Breast epithelium (tissue), 3 donors: ENCODE data around the gene PRKG1.

Experiments
- POLR2A ChIP-seq: fragments of 450-650 bp; IDR thresholded peaks from one replicate; pipeline ENCODE4 v1.6.1; 2016; ENCODE audit warnings: antibody characterized with exemption, mild to moderate bottlenecking, moderate library complexity
- POLR2AphosphoS5 ChIP-seq, 3 donors: sonication (generic); formaldehyde crosslinking; IDR thresholded peaks; one replicate each; pipeline ENCODE4 v1.6.1; 2017; ENCODE audit warnings: antibody characterized with exemption in 3 of 3
- TF ChIP-seq, protein P1 (sequence below), 3 donors: fragments of 450-650 bp; IDR thresholded peaks; one replicate each; pipeline ENCODE4 v1.5.1; 2016 to 2017; ENCODE audit warnings: antibody characterized with exemption in 3 of 3, mild to moderate bottlenecking in 3 of 3, moderate library complexity in 3 of 3

DNA sequence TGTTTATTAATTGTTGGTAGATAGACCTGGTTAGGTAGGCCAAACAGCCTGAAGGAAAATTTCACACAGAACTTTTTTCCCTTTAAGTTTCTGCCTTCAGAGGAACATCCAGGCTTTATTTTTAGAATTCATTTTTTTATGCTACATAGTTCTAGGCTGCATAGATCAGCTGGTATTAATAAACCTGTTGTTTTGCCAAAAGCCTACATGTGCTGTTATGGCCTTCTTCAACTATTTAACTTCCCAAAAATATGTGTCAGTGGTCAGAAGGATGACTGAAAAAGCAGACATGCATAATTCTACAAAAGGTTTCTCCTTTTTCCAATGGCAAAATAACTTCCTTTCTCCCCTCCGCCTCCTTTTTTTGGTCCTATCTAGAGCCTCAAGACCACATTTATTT lies 936.8 kb downstream of the PRKG1 start:
- TF ChIP-seq, protein P1, sequence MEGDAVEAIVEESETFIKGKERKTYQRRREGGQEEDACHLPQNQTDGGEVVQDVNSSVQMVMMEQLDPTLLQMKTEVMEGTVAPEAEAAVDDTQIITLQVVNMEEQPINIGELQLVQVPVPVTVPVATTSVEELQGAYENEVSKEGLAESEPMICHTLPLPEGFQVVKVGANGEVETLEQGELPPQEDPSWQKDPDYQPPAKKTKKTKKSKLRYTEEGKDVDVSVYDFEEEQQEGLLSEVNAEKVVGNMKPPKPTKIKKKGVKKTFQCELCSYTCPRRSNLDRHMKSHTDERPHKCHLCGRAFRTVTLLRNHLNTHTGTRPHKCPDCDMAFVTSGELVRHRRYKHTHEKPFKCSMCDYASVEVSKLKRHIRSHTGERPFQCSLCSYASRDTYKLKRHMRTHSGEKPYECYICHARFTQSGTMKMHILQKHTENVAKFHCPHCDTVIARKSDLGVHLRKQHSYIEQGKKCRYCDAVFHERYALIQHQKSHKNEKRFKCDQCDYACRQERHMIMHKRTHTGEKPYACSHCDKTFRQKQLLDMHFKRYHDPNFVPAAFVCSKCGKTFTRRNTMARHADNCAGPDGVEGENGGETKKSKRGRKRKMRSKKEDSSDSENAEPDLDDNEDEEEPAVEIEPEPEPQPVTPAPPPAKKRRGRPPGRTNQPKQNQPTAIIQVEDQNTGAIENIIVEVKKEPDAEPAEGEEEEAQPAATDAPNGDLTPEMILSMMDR (IDR thresholded peaks at IDR 0.05) = no peak
- no peak for TF ChIP-seq POLR2AphosphoS5 (IDR thresholded peaks at IDR 0.05)
- TF ChIP-seq POLR2A = no peak
